ENCODE data around the gene CALHM4.

DNA sequence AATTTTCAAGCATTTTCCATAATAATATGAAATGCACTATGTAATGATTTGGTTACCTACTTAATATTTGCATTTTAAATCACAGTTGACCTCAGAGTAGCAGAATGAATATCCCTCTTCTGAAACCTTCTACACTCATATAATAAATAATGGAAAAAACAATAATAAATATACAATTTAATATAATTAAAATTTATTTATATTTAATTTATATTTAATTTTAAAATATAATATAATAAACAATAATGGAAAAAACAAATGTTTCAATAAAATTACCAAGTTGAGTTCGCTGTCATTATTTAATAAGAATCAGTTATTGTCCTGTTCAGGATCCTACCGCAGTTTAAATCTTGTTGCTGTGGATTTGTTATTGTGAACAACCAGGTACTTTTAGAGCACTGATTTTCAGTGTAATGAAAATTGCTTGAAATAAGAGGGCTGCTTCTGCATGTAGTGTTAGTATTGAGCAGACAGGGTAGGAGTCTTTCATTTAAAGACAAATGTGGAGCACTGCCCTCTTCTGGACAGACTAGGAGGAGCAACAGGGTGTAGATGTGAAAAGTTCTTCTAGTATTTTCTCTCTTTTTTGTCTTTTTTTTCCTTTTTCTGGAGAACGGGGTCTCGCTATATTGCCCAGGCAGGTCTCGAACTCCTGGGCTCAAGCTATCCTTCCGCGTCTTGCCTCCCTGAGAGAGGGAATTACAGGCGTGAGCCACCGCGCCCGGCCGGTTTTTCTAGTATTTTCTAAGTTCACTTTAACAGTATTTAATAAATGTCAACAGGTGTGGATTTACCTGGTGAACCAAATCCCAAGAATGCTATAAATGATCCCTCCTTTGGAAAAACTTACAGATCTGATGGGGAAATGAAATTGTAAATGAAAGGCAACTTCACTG is 21.6 kb upstream of the CALHM4 start:
- TF ChIP-seq, protein P1, sequence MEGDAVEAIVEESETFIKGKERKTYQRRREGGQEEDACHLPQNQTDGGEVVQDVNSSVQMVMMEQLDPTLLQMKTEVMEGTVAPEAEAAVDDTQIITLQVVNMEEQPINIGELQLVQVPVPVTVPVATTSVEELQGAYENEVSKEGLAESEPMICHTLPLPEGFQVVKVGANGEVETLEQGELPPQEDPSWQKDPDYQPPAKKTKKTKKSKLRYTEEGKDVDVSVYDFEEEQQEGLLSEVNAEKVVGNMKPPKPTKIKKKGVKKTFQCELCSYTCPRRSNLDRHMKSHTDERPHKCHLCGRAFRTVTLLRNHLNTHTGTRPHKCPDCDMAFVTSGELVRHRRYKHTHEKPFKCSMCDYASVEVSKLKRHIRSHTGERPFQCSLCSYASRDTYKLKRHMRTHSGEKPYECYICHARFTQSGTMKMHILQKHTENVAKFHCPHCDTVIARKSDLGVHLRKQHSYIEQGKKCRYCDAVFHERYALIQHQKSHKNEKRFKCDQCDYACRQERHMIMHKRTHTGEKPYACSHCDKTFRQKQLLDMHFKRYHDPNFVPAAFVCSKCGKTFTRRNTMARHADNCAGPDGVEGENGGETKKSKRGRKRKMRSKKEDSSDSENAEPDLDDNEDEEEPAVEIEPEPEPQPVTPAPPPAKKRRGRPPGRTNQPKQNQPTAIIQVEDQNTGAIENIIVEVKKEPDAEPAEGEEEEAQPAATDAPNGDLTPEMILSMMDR (IDR thresholded peaks at IDR 0.05; ENCODE audit: low read depth, low read length, missing input control): peak; percentile 86
- TF ChIP-seq TAF1 (conservative IDR thresholded peaks at IDR 0.05): no peak
- TF ChIP-seq SP1 (IDR thresholded peaks at IDR 0.05): no peak
- TF ChIP-seq YY1 (IDR thresholded peaks at IDR 0.05): no peak
- no peak for TF ChIP-seq JUND (IDR thresholded peaks at IDR 0.05)
- TF ChIP-seq, protein P2, sequence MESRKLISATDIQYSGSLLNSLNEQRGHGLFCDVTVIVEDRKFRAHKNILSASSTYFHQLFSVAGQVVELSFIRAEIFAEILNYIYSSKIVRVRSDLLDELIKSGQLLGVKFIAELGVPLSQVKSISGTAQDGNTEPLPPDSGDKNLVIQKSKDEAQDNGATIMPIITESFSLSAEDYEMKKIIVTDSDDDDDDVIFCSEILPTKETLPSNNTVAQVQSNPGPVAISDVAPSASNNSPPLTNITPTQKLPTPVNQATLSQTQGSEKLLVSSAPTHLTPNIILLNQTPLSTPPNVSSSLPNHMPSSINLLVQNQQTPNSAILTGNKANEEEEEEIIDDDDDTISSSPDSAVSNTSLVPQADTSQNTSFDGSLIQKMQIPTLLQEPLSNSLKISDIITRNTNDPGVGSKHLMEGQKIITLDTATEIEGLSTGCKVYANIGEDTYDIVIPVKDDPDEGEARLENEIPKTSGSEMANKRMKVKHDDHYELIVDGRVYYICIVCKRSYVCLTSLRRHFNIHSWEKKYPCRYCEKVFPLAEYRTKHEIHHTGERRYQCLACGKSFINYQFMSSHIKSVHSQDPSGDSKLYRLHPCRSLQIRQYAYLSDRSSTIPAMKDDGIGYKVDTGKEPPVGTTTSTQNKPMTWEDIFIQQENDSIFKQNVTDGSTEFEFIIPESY (IDR thresholded peaks at IDR 0.05): no peak
- TF ChIP-seq, protein P3, sequence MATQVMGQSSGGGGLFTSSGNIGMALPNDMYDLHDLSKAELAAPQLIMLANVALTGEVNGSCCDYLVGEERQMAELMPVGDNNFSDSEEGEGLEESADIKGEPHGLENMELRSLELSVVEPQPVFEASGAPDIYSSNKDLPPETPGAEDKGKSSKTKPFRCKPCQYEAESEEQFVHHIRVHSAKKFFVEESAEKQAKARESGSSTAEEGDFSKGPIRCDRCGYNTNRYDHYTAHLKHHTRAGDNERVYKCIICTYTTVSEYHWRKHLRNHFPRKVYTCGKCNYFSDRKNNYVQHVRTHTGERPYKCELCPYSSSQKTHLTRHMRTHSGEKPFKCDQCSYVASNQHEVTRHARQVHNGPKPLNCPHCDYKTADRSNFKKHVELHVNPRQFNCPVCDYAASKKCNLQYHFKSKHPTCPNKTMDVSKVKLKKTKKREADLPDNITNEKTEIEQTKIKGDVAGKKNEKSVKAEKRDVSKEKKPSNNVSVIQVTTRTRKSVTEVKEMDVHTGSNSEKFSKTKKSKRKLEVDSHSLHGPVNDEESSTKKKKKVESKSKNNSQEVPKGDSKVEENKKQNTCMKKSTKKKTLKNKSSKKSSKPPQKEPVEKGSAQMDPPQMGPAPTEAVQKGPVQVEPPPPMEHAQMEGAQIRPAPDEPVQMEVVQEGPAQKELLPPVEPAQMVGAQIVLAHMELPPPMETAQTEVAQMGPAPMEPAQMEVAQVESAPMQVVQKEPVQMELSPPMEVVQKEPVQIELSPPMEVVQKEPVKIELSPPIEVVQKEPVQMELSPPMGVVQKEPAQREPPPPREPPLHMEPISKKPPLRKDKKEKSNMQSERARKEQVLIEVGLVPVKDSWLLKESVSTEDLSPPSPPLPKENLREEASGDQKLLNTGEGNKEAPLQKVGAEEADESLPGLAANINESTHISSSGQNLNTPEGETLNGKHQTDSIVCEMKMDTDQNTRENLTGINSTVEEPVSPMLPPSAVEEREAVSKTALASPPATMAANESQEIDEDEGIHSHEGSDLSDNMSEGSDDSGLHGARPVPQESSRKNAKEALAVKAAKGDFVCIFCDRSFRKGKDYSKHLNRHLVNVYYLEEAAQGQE (IDR thresholded peaks at IDR 0.05): no peak
- TF ChIP-seq GABPA (IDR thresholded peaks at IDR 0.05 in 1 of 2, conservative IDR thresholded peaks at IDR 0.05 in 1 of 2): no peak
- TF ChIP-seq, protein P4, sequence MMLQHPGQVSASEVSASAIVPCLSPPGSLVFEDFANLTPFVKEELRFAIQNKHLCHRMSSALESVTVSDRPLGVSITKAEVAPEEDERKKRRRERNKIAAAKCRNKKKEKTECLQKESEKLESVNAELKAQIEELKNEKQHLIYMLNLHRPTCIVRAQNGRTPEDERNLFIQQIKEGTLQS (IDR thresholded peaks at IDR 0.05): peak; percentile 26
- TF ChIP-seq, protein P5, sequence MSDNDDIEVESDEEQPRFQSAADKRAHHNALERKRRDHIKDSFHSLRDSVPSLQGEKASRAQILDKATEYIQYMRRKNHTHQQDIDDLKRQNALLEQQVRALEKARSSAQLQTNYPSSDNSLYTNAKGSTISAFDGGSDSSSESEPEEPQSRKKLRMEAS (IDR thresholded peaks at IDR 0.05): no peak

Data from liver (tissue), 3 donors.